ENCODE data around the gene ARHGEF1.
"Not testable (repeated sequence)": the region's sequence is repeated elsewhere in the genome, so short reads cannot be mapped to it uniquely, and the experiment has no call there.

Gene ARHGEF1

DNA sequence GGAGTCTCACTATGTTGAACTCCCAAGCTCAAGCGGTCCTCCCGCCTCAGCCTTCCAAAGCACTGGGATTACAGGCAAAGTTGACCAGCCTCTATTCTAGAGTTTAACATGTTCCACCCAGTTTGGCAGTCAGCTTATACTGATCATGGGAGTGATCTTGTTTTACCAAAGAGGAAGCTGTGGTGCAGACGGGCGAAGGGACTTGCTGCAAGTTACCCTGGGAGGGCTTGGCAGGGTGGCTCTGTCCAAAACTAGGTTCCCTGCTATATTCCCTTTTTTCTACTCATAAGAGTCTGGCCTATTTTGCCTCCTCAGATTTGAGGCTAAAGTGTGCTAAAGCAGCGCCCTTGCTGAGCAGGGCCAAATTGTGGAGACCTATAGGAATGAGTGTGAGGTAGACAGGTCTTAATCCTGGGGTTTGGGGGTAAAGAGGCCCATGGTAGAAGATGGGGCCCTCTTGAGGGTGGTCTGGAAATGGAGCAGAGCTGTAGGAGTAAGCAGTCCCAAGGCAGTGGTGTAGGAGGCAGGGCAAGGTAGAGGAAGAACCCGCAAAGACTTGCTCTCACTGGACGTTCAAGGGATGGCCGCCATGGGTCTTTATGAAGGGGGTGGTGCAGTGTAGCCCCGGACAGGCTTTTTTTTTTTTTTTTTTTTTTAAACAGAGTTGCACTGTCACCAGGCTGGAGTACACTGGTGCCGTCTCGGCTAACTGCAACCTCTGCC, 19.6 kb upstream of the ARHGEF1 start:
- no peak for DNase-seq

DNA sequence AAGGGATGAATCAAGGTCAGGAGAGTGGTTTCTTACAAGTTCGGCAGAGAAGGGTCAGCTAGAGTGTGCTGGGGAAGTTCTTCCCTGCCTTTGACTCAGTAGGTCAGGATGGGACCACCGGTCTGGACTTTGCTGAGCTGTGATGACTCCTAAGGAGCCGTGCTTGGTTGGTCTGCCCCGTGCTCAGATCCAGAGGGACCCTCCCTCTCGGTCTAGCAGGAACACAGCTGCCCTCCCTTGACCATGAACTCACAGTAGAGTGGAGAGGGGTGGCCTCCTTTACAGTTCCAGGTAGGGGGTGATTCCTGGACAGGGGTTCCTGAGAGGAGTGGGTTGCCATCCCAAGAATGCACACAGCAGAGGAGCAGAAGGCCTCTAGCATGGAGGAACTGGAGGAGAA, 18.6 kb upstream of the ARHGEF1 start:
- DNase-seq = no peak

DNA sequence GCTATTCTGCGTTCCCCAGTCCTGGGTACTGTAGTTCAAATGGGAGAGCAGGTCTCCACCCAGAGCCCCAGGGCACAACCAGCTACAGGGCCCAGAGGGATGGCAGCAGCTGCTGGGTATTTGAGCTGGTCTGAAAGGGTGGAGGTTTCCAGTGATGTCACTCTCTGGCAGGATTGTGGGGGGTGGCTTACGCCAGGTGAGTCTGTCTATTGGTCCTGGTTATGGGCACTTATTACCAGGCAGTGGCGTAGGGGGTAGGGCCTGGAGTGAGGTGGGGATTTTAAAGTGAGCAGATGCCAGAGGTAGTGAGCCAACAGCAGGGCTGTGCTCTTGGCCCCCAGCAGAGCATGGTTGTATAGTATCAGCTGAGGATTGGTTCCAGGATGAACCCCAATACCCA, 16.7 kb upstream of the ARHGEF1 start:
- DNase-seq = no peak

DNA sequence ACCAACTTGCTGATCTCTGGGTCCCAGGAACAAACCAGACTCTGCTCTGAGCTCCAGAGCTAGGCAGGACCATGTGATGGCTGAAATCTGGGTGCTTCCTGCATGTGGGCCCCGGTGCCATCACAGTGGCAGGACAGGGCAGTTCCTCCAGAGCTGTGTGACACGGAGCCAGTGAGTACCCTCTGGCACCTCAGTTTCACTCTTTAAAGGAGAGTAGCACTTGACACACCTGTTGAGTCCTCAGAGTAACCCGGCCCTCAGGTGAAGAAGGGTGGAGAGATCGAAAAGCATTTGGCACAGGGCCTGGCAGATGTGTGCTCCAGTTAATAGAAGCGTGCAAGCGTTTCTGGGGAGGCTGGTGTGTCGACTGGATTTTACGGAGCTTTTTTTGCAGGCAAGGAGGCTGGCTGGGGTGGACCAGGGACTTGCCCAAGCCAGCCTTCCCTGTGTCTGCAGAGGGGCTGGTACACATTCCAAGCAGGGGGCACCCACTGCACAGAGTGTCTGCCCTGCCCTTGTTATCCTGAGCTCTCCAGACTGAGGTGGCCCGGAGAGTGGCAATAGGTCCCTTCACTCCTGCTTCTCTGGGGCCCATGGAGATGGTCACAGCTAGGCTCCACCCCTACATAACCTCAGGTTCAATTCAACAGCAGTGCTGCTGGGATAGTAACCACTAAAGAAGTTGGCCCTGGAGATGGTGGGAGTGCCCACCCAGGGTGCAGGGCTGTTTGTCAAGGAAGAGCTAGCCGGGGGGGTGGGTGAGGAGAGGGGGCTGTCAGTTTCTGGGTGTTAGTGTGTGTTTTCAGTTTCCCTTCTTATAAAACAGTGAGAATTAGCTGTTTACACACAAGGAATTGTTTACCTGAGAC, 14.6 kb upstream of the ARHGEF1 start:
- DNase-seq = no peak

DNA sequence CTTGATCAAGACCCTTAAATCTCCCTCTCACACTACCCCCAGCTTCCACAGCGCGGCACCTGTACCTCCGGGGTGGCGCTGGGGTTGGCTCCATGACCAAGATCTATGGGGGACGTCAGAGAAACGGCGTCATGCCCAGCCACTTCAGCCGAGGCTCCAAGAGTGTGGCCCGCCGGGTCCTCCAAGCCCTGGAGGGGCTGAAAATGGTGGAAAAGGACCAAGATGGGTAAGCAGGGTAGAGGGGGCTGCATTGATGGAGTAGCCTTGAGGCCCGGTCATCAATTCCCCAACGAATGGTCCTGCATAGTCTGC, 14.0 kb upstream of the ARHGEF1 start:
- DNase-seq = no peak

DNA sequence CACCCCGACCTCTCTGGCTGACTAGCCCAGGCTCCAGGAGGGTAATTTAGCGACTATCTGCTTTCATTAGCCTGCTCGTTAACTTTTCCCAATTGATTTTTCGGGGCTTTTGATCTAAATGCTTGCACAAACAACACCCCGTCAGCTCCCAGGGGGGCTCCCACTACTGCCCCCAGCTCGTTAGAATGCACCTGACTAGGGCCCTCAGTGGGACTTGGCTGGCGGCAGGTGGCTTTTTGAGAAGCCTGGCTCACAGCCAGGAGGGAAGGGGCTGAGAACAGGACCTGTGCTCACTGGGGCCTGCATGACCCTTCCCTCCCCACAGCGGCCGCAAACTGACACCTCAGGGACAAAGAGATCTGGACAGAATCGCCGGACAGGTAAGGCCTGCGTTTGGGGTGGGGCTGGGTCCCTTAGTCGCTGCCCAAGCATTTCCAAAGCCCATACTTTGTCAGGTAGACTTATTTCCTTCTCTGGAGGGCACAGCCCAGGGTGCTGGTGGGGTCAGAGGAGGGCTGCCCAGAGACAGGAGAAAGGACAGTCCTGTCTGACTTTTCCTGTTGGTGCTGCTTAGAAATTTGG, 13.5 kb upstream of the ARHGEF1 start:
- DNase-seq = no peak

- no peak for DNase-seq
These were observed 12.5 kb upstream of the ARHGEF1 start for GRCh38 chr19:41870401-41870873.

- peak; percentile 84 for DNase-seq
These were observed 11.2 kb upstream of the ARHGEF1 start for GRCh38 chr19:41871573-41872383.

DNA sequence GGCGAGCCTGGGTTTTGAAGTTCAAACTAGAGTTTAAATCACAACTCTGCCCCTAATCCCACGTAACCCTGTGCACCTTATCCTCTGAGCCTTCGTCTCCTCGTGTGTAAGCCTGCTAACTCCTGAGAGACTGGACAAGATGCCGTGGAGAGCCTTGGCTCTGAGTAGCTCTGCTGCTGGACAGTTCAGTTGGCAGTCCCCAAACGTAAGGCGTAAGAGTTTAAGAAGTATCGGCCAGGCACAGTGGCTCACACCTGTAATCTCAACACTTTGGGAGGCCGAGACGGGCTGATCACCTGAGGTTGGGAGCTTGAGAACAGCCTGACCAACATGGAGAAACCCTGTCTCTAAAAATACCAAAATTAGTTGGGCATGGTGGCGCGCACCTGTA, 10.6 kb upstream of the ARHGEF1 start:
- no peak for DNase-seq

GRCh38 chr19:41872775-41873647, 10.0 kb upstream of the ARHGEF1 start:
- DNase-seq = peak; percentile 88

DNA sequence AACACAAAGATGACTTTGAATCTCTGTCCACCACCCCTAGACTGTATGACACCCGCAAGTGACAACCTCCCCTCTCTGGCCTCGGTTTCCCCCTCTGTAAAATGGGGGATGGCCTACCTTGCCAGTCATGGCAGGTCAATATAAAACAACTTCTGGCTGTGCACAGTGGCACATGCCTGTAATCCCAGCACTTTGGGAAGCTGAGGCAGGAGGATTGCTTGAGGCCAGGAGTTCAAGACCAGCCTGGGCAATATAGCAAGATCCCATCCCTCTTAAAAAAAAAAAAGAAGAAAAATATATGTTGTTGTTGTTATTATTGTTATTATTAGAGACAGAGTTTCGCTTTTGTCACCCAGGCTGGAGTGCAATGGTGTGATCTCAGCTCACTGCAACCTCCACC, 7.0 kb upstream of the ARHGEF1 start:
- not testable (repeated sequence) for DNase-seq

- DNase-seq = no peak
These were observed 5.8 kb upstream of the ARHGEF1 start, which contains the start of gene CD79A for GRCh38 chr19:41876847-41877832. Gene CD79A, plus strand, starts transcription at chr19:41877279. Its CDS starts 26 bp downstream, at chr19:41877305.

GRCh38 chr19:41877916-41878905, 4.8 kb upstream of the ARHGEF1 start:
- DNase-seq = no peak

GRCh38 chr19:41879080-41879479, 3.9 kb upstream of the ARHGEF1 start:
- no peak for DNase-seq

- DNase-seq = no peak
These were observed 3.2 kb upstream of the ARHGEF1 start for GRCh38 chr19:41879670-41880328.

- no peak for DNase-seq
These were observed 2.7 kb upstream of the ARHGEF1 start for GRCh38 chr19:41880329-41880708.

GRCh38 chr19:41883463-41883820, 458 bp downstream of the ARHGEF1 start:
- DNase-seq = no peak

DNA sequence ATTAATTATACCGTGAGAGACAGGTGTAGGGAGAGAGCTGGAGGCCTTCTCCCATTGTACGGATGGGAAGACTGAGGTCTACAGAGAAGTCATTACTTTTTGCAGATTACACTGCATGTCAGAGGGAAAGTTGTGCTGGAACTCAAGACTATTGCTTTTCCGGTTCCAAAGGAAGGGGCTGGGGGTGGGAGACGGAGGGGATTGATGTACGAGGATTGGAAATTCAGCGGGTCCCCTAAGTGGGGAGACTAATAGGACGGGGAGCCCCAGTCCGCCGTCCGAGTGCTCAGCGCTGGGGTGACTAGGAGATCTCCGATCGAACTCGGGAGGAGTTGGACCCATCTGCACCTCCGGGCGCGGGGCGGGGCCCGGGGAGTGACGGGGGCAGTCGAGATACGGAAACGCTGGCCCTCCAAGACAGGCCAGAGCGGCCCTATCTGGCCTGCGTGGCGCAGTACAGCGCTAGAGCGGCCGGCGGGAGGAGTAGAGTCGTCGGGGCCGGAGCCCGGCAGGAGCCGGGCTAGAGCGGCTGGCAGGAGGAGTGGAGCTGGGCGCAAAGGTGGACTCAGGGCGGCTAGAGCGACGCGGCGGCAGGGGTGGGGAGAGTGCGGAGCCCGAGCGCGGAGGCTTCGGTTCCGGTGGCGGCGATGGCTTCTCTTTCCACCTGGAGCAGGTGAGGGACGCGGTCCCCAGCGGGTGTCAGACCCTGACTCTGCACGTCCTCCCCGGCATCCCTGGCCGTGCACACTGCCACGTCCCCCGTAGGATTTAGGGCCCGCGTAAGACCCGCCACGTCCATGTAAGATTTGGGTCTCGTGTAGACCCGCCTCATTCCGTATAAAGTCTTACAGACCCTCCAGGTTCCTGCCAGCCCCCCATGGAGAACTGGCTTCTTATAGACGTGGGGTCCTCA, 1.1 kb downstream of the ARHGEF1 start:
- DNase-seq = peak; percentile 95

All from activated effector memory CD4-positive, alpha-beta T cell treated with anti-CD3 and anti-CD28 coated beads, Interleukin-2, amount 50 U/mL, for 16 hours (primary cell).